ENCODE data around the gene METTL21C.

The METTL21C gene

GRCh38 chr13:102694937-102695336, at the start of gene METTL21C:
Gene METTL21C (minus strand): TSS chr13:102695044. CDS start chr13:102694498, 546 bp downstream.
- no peak within 1 kb of the TSS for H3K4me3 ChIP-seq (ENCODE audit: low read depth, low read length)
- no peak for TF ChIP-seq CTCF (IDR thresholded peaks at IDR 0.05; ENCODE audit: low read depth, low read length, missing control alignments)
- in situ Hi-C loops (cut with HindIII; ENCODE audit: low sequenced_read_pairs) = no loop called here
- no peak for DNase-seq (ENCODE audit: low read depth)

DNA sequence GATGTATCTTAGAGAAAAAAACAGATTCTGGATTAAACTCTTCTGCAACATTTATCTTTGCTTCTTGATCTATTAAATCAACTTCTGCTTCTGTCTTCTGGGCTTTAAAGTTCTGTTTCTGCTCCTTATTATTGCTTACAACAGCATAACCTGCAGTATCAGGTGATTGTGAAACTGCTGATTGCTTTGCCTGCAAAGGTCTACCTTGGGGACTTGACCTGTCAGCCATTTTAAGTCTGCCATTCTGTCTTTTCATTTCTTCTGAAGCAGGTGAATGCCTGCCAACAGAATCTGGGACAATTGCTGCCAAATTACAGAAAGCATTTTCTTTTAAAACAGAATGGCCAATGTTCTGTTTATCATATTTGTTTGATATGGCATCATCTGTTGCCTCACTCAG, 47.7 kb upstream of the METTL21C start:
- DNase-seq (ENCODE audit: low read depth) = no peak
- H3K4me3 ChIP-seq (ENCODE audit: low read depth, low read length) = no peak overlapping the region
- TF ChIP-seq CTCF (IDR thresholded peaks at IDR 0.05; ENCODE audit: low read depth, low read length, missing control alignments) = no peak
- in situ Hi-C loops (cut with HindIII; ENCODE audit: low sequenced_read_pairs) = no loop called here

DNA sequence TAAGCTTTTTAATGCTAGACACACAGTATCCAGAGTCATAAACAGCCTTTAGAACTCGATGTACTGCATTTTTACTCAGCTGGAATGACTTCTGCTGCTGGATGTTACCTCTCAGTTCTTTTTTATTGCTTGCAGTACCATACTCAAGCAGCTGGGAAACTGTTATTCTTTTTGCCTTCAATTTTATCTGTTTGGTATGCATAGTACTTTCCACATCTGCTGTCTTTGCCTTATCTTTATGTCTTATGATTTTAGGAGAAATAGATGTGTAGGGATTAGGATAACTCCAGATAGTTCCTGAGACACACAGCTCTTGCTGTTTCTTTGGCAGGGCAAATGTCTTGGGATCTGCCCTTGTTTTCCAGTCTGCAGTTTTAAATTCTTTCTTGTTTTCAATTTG, 47.3 kb upstream of the METTL21C start:
- in situ Hi-C loops (cut with HindIII; ENCODE audit: low sequenced_read_pairs) = no loop called here

GRCh38 chr13:102729560-102730270, 34.9 kb upstream of the METTL21C start:
- peak; percentile 55 for DNase-seq (ENCODE audit: low read depth)
- H3K4me3 ChIP-seq (ENCODE audit: low read depth, low read length) = no peak overlapping the region
- in situ Hi-C loops (cut with HindIII; ENCODE audit: low sequenced_read_pairs) = no loop called here
- TF ChIP-seq CTCF (IDR thresholded peaks at IDR 0.05; ENCODE audit: low read depth, low read length, missing control alignments) = no peak

More for the DNA sequence above, 47.3 kb upstream of the METTL21C start:
- DNase-seq (ENCODE audit: low read depth) = no peak
- TF ChIP-seq CTCF (IDR thresholded peaks at IDR 0.05; ENCODE audit: low read depth, low read length, missing control alignments) = no peak
- no peak overlapping the region for H3K4me3 ChIP-seq (ENCODE audit: low read depth, low read length)

DNA sequence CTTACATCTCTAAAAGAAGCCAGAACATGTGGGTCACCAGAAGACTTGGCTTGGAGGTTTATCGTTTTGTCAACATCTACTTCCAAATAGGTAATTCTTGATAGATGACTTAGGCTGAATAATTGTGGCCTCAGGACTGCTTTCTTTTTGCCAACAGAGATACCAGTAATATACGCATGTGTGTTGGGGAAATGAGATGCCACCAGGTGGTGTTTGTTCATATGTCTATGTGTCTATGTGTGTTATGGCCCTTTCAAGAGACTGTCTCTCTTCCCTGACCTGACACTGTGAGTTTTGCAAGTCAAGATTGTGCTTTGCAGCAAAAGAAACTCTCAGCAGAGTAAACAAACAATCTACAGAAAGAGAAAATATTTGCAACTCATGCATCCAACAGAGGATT, 31.6 kb upstream of the METTL21C start:
- TF ChIP-seq CTCF (IDR thresholded peaks at IDR 0.05; ENCODE audit: low read depth, low read length, missing control alignments) = no peak
- in situ Hi-C loops (cut with HindIII; ENCODE audit: low sequenced_read_pairs) = no loop called here
- DNase-seq (ENCODE audit: low read depth) = no peak
- H3K4me3 ChIP-seq (ENCODE audit: low read depth, low read length) = no peak overlapping the region

- peak; percentile 51 for TF ChIP-seq CTCF (IDR thresholded peaks at IDR 0.05; ENCODE audit: low read depth, low read length, missing control alignments)
- no peak overlapping the region for H3K4me3 ChIP-seq (ENCODE audit: low read depth, low read length)
- peak; percentile 23 for DNase-seq (ENCODE audit: low read depth)
- in situ Hi-C loops (cut with HindIII; ENCODE audit: low sequenced_read_pairs) = no loop called here
Observed at GRCh38 chr13:102724923-102725322, 30.1 kb upstream of the METTL21C start.

Measured in astrocyte of the cerebellum (primary cell).